Activated CD4-positive, alpha-beta T cell treated with anti-CD3 and anti-CD28 coated beads, Interleukin-2, amount 10 ng/mL, durations not matched to agents 7 days and 5 days (primary cell): ENCODE data around the gene CPNE1. TPM values are rescaled to one million over a fixed set of nuclear protein-coding genes. Genes with fewer than 3 reads are reported as not detected.

Experiments
- CTCF ChIA-PET: fragments of 350-600 bp; sonication (Branson Sonifier 250); formaldehyde crosslinking; loops from one replicate; lab custom pipeline; 2021; ENCODE audit warnings: antibody characterized with exemption; lab: Charles Lee
- POLR2A ChIA-PET: fragments of 350-600 bp; sonication (Branson Sonifier 250); formaldehyde crosslinking; loops from one replicate; lab custom pipeline; 2021; ENCODE audit warnings: antibody characterized with exemption; lab: Charles Lee
- DNase-seq: peaks from one replicate; pipeline ENCODE4 v3.0.0-alpha.2; 2020
- H3K27ac Mint-ChIP-seq: one replicate; pipeline ENCODE4 v1.8.0; 2021; ENCODE audit warnings: mild to moderate bottlenecking, moderate library complexity, mixed read lengths
- H3K27me3 Mint-ChIP-seq: one replicate; pipeline ENCODE4 v1.8.0; 2021; ENCODE audit warnings: mixed read lengths
- H3K36me3 Mint-ChIP-seq: one replicate; pipeline ENCODE4 v1.8.0; 2021; ENCODE audit warnings: low read depth, mixed read lengths
- H3K4me1 Mint-ChIP-seq: one replicate; pipeline ENCODE4 v1.8.0; 2021; ENCODE audit warnings: mixed read lengths
- H3K4me3 Mint-ChIP-seq: one replicate; pipeline ENCODE4 v1.8.0; 2021; ENCODE audit warnings: mild to moderate bottlenecking, moderate library complexity, mixed read lengths
- H3K9me3 Mint-ChIP-seq: one replicate; pipeline ENCODE4 v1.8.0; 2021; ENCODE audit warnings: mixed read lengths
- total RNA-seq, 2 experiments: library from RNA; stranded (reverse); gene quantifications; one replicate each; pipeline ENCODE4 v1.2.3, GENCODE V29; 2021

The CPNE1 gene
- total RNA-seq, 2 experiments from 2014 or later: 252 to 256 TPM

- POLR2A ChIA-PET: no interaction called here
- DNase-seq: no peak
- Mint-ChIP-seq H3K9me3 (no peaks in the 10 kb centered on the region), H3K36me3 (peaks cover 40% of the 10 kb centered on the region), H3K27ac (no peak overlapping the region), H3K4me3 (no peak overlapping the region), H3K4me1 (no peaks in the 10 kb centered on the region), H3K27me3 (no peaks in the 10 kb centered on the region)
- CTCF ChIA-PET: interaction anchor here (0.6 kb wide), 1 partner anchor 83 kb away, joined by 3 read pairs; no protein-coding TSS in a partner anchor
These were observed 38.2 kb downstream of the CPNE1 start for GRCh38 chr20:35626386-35627001.

- ChIA-PET POLR2A (no interaction called here), CTCF (interaction anchor here (1.0 to 2.0 kb wide), 2 partner anchors 9 to 329 kb away, joined by 3 to 5 read pairs; partner anchors contain the start of gene SCAND1)
- Mint-ChIP-seq H3K4me1 (no peaks in the 10 kb centered on the region), H3K27me3 (no peaks in the 10 kb centered on the region), H3K4me3 (no peak overlapping the region), H3K36me3 (peaks cover 40% of the 10 kb centered on the region), H3K9me3 (no peaks in the 10 kb centered on the region), H3K27ac (no peak overlapping the region)
- DNase-seq: no peak
These were observed 38.9 kb downstream of the CPNE1 start for GRCh38 chr20:35625584-35626385.

GRCh38 chr20:35621560-35621946, 43.1 kb downstream of the CPNE1 start:
- POLR2A ChIA-PET: no interaction called here
- DNase-seq: no peak
- Mint-ChIP-seq H3K27me3 (no peaks in the 10 kb centered on the region), H3K4me3 (no peak overlapping the region), H3K27ac (no peak overlapping the region), H3K4me1 (peaks cover 30% of the 10 kb centered on the region), H3K36me3 (peaks cover 16% of the 10 kb centered on the region), H3K9me3 (no peaks in the 10 kb centered on the region)
- CTCF ChIA-PET: interaction anchor here (0.6 to 9.3 kb wide), 3 partner anchors 16 to 158 kb away, joined by 3 to 50 read pairs (median 4); no protein-coding TSS in a partner anchor

GRCh38 chr20:35620818-35621559, 43.7 kb downstream of the CPNE1 start:
- ChIA-PET CTCF (interaction anchor here (0.6 to 9.3 kb wide), 3 partner anchors 16 to 158 kb away, joined by 3 to 50 read pairs (median 4); no protein-coding TSS in a partner anchor), POLR2A (interaction anchor here (0.5 kb wide), 1 partner anchor 27 kb away, joined by 3 read pairs; no protein-coding TSS in a partner anchor)
- Mint-ChIP-seq H3K27ac (peak overlapping the region; percentile 50), H3K27me3 (no peaks in the 10 kb centered on the region), H3K4me3 (no peak overlapping the region), H3K36me3 (peaks cover 11% of the 10 kb centered on the region), H3K9me3 (no peaks in the 10 kb centered on the region), H3K4me1 (peaks cover 33% of the 10 kb centered on the region)
- no peak for DNase-seq

- ChIA-PET CTCF (interaction anchor here (0.5 to 9.3 kb wide), 24 partner anchors 8 to 1290 kb away, joined by 3 to 50 read pairs (median 4); no protein-coding TSS in a partner anchor), POLR2A (interaction anchor here (1.0 to 2.3 kb wide), 3 partner anchors 44 to 335 kb away, joined by 4 to 9 read pairs (median 5); partner anchors contain the start of gene SCAND1)
- H3K9me3 Mint-ChIP-seq: no peaks in the 10 kb centered on the region
- no peaks in the 10 kb centered on the region for H3K27me3 Mint-ChIP-seq
- no peaks in the 10 kb centered on the region for H3K36me3 Mint-ChIP-seq
- peak overlapping the region; percentile 79 for H3K27ac Mint-ChIP-seq
- peak overlapping the region; percentile 77 for H3K4me3 Mint-ChIP-seq
- peaks cover 40% of the 10 kb centered on the region for H3K4me1 Mint-ChIP-seq
- peak; percentile 76 for DNase-seq
These were observed 45.3 kb downstream of the CPNE1 start for GRCh38 chr20:35619196-35620095.

GRCh38 chr20:35618263-35619131, 46.2 kb downstream of the CPNE1 start:
- POLR2A ChIA-PET: interaction anchor here (1.0 to 2.3 kb wide), 3 partner anchors 45 to 336 kb away, joined by 4 to 9 read pairs (median 5); partner anchors contain the start of gene SCAND1
- DNase-seq: peak; percentile 32
- peaks cover 43% of the 10 kb centered on the region for H3K4me1 Mint-ChIP-seq
- CTCF ChIA-PET: interaction anchor here (0.5 to 9.3 kb wide), 17 partner anchors 9 to 522 kb away, joined by 3 to 50 read pairs (median 5); no protein-coding TSS in a partner anchor
- H3K27ac Mint-ChIP-seq: peak overlapping the region; percentile 87
- no peaks in the 10 kb centered on the region for H3K9me3 Mint-ChIP-seq
- H3K27me3 Mint-ChIP-seq: peaks cover 2% of the 10 kb centered on the region
- H3K4me3 Mint-ChIP-seq: peak overlapping the region; percentile 77
- H3K36me3 Mint-ChIP-seq: no peaks in the 10 kb centered on the region

- ChIA-PET POLR2A (interaction anchor here (2.2 to 2.3 kb wide), 2 partner anchors 46 to 336 kb away, joined by 9 to 10 read pairs; partner anchors contain the start of gene SCAND1), CTCF (interaction anchor here (1.2 to 9.3 kb wide), 7 partner anchors 7 to 375 kb away, joined by 3 to 50 read pairs (median 5); partner anchors contain the start of gene SCAND1)
- H3K36me3 Mint-ChIP-seq: no peaks in the 10 kb centered on the region
- peak overlapping the region; percentile 77 for H3K4me3 Mint-ChIP-seq
- peaks cover 2% of the 10 kb centered on the region for H3K27me3 Mint-ChIP-seq
- DNase-seq: peak; percentile 45
- peak overlapping the region; percentile 87 for H3K27ac Mint-ChIP-seq
- no peaks in the 10 kb centered on the region for H3K9me3 Mint-ChIP-seq
- peaks cover 43% of the 10 kb centered on the region for H3K4me1 Mint-ChIP-seq
These were observed 47.1 kb downstream of the CPNE1 start for GRCh38 chr20:35617397-35618262.

GRCh38 chr20:35616465-35617396, 48.0 kb downstream of the CPNE1 start:
- POLR2A ChIA-PET: interaction anchor here (1.2 to 2.3 kb wide), 4 partner anchors 47 to 337 kb away, joined by 5 to 10 read pairs (median 8); partner anchors contain the start of genes RBM39 and SCAND1
- H3K27ac Mint-ChIP-seq: peak overlapping the region; percentile 94

More at GRCh38 chr20:35616465-35617396, 48.0 kb downstream of the CPNE1 start:
- Mint-ChIP-seq H3K9me3 (no peaks in the 10 kb centered on the region), H3K36me3 (no peaks in the 10 kb centered on the region), H3K4me1 (peaks cover 43% of the 10 kb centered on the region), H3K27me3 (peaks cover 2% of the 10 kb centered on the region), H3K4me3 (peak overlapping the region; percentile 77)
- CTCF ChIA-PET: interaction anchor here (0.5 to 9.3 kb wide), 7 partner anchors 8 to 376 kb away, joined by 3 to 50 read pairs (median 5); partner anchors contain the start of gene SCAND1
- DNase-seq: peak; percentile 100
